GM19240 (cell line): Measurements from ENCODE around the gene KCNQ2.
"Not testable (repeated sequence)": the region's sequence is repeated elsewhere in the genome, so short reads cannot be mapped to it uniquely, and the experiment has no call there.

Experiments used
- DNase-seq: peaks from one replicate; pipeline ENCODE4 v3.0.0; 2011; ENCODE audit warnings: low spot score; ENCODE audit not compliant: insufficient read length

KCNQ2 gene

DNA sequence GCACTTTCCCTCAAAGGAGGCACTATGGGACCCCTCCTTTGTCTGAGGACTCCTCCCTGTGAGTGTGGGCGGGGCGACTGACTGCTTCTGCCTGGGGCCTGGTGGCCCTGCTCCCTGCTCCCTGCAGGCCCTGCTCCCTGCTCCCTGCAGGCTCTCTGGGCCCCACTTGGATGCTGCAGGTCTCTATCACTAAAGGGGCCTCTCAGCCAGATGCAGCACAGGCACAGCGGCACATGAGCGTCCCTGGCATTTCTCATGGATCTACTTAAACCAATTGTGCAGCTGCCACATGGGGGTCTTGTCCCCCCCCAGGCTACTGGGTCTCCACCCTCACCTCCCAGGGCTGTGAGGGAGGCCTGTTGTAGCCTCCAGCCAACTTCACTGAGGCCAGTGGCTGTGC lies 18.6 kb upstream of the KCNQ2 start:
- DNase-seq, result no peak

- no peak for DNase-seq
These were observed 18.0 kb upstream of the KCNQ2 start for GRCh38 chr20:63490416-63490815.

DNA sequence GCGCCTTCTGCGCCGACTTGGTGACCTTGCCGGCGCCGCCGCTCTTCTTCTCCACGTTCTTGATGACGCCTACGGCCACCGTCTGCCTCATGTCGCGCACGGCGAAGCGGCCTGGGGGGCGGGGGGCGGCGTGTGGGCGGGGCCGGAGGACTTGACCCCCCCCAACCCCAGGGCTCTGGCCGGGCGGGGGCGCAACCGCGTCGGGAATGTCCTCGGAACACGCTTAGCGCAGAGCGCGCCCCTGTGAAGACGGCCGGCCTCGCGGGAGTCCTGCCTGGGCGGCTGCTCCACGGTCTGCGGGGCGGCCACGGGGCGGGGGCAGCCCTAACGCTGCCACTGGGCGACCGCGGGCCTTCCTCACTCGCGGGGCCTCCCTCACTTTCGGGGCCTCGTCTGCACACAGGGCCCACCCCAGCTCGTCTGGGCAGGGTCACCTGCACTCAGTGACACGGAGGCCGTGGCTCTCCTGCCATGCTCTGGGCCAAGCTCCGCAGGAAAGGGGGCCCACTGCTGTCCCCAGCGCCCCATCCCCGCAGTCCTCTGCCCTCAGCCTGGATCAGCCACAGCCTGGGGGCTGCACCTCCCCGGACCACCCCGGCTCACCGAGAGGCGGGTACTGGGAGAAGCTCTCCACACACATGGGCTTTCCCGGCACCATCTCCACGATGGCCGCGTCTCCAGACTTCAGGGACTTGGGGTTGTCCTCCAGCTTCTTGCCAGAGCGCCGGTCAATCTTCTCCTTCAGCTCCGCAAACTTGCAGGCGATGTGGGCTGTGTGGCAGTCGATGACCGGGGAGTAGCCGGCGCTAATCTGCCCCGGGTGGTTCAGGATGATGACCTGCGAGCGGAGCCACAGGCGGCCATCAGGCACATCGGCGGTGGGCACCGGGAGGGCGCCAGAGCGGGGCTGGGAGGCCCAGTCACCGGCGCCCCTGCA lies 16.1 kb upstream of the KCNQ2 start:
- DNase-seq, result no peak

- no peak for DNase-seq
These were observed 15.4 kb upstream of the KCNQ2 start for GRCh38 chr20:63487781-63488241.

- no peak for DNase-seq
These were observed 14.8 kb upstream of the KCNQ2 start for GRCh38 chr20:63487116-63487764.

- DNase-seq, result no peak
These were observed 13.9 kb upstream of the KCNQ2 start for GRCh38 chr20:63486300-63486855.

GRCh38 chr20:63484651-63485403 lies 12.4 kb upstream of the KCNQ2 start:
- DNase-seq, result no peak

GRCh38 chr20:63484236-63484635 lies 11.8 kb upstream of the KCNQ2 start:
- DNase-seq, result no peak

GRCh38 chr20:63483834-63484233 lies 11.4 kb upstream of the KCNQ2 start:
- DNase-seq, result no peak

- DNase-seq, result no peak
These were observed 9.6 kb upstream of the KCNQ2 start for GRCh38 chr20:63482021-63482587.

DNA sequence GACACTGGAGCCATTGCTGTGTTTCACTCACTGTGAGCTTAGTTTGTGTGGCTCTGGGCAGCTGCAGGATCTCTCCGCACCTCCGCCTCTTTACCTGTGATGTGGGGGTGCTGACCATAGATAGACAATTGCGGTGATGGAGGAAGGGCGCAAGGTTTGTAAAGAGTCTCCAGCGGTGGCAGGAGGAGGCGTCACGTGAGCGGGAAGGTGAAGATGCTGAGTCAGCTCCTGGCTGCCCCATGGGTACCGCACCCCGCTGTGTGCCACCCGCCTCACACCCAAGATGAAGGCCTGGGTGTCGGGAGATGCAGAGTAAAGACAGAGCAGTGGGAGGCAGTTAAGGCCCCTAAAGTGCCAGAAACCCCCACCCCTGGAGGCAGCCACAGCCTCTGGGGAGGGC lies 9.0 kb upstream of the KCNQ2 start:
- DNase-seq, result no peak

DNA sequence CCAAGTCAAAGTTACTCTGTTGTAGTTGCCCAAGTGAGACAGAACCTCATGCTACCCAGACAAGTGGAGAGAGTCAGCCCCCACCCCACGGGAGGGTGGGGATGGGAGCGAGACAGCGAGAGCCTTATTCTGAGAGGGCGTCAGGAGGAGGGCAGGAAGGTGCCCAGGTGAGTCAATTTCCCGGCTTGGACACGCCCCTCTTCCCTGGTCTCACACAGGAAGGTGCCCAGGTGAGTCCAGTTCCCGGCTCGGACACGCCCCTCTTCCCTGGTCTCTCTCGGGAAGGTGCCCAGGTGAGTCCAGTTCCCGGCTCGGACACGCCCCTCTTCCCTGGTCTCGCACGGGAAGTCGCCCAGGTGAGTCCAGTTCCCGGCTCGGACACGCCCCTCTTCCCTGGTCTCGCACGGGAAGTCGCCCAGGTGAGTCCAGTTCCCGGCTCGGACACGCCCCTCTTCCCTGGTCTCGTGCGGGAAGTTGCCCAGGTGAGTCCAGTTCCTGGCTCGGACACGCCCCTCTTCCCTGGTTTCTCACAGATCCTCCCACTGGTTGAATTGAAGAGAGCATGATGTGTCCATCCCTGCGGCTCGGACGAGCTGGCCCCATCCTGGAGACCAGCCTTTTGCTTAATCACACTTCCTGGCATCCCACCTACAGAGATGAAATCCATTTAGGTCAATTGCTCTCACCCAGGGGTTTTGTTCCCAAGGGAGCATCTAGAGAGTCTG lies 7.4 kb upstream of the KCNQ2 start:
- DNase-seq, result not testable (repeated sequence)

DNA sequence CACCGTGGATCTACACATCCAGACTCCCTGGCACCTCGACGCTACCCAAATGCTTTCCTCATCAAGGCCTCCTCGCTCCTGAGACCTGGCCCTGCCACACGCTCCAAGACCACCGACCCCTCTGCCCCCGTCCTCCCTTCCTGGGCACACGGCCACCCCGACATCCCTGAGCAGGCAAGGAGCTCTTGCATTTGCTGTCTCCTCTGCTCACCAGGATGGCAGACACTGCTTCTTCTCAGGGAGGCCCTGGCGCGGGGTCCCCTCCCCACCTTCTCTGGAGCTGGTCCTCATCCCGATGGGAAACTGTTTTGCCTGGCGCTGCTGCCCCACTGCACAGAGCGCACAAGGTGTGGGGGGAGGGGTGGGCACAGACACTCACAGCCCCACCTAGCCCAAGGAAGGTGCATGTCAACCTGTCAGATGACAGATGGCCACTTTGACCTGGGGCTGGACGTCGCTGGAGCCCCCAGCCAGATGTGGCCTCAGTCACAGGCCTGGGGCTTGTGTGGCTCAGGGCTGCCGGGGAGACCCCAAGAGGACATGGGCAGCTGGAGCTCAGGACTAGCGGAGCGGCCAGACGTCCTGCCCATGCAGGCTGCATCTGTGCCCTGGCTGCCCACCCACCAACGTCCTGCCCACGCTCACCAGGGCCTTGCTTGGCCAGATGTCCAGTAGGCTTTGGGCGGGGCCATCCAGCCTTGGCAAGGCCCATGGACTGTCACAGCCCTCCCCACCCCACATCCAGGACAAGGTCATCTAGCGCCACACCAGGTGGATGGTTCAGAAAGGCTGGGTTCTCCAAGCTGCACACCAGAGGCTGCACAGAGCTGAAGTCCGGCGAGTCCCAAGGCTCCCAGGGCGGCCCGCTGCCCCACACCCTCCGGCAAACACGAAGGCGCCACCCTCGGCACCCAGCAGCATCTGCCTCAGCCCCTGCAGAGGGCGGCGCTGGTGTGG lies 6.2 kb upstream of the KCNQ2 start:
- DNase-seq, result no peak

- DNase-seq, result no peak
These were observed 5.5 kb upstream of the KCNQ2 start for GRCh38 chr20:63477944-63478343.

DNA sequence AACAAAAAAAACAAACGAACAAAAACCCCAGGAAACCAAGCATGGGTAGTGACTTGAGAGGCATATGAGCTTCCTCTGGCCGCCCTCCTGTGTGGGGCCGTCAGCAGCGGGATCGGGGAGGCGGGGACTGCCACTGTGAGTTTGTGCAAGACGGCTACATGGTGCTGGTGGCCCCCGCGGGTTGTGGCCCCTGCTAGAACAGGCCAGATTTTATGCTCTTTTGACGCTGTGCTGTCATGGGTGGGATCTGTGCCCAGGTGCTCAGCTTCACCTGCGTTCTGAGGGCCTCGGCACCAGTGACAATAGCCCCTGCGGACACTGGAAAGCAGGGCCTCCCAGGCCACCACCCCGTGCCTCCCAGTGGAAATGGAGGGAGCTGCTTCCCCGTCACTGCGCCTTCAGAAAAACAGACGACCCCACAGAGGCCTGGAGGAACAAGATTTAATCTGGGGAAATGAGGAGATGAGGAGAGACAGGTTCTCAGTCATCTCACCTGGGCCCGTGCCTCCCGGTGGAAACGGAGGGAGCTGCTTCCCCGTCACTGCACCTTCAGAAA lies 4.7 kb upstream of the KCNQ2 start:
- no peak for DNase-seq

GRCh38 chr20:63475209-63475608 lies 2.8 kb upstream of the KCNQ2 start:
- no peak for DNase-seq

DNA sequence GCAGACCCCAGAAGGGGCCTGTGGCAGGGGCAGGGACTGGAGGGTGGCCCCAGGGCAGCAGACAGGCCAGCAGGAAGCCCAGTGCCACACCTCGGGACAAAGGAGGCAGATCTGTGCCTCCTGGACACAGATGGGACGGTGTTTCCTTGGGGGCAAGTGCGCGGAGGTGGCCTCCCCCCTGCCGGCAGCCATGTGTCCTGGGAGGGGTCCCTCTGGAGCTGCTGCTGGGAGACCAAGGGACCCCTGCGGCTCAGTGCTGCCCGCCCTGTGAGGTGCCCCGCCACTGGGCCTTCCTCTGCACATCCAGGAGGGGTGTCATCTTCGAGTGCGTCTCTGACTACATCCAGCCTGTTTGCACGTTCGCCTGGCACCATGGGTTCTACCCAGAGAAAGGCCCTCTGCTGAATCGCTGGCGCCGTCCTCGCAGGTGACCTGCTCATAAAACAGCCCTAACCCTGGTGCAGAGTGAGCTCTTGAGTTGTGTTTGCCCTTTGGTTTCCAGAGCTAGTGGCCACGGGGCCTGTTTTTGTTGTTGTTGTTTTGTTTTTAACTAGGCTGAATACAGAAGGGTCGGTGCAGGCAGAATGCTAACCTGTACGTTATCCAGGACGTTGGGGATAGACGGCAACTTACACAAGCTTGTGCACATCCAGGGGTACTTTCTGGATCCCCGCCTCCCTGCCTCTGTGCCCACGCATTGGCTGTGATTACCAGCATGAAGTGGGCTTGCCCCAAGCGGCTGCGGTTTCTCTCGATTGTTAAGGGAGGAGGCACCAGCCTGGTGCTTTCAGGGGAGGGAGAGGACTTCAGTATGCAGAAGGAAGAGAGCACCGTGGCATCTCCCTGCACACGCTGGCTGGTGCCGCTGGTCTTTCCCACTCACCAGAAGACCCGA lies 1.3 kb upstream of the KCNQ2 start:
- DNase-seq, result no peak

DNA sequence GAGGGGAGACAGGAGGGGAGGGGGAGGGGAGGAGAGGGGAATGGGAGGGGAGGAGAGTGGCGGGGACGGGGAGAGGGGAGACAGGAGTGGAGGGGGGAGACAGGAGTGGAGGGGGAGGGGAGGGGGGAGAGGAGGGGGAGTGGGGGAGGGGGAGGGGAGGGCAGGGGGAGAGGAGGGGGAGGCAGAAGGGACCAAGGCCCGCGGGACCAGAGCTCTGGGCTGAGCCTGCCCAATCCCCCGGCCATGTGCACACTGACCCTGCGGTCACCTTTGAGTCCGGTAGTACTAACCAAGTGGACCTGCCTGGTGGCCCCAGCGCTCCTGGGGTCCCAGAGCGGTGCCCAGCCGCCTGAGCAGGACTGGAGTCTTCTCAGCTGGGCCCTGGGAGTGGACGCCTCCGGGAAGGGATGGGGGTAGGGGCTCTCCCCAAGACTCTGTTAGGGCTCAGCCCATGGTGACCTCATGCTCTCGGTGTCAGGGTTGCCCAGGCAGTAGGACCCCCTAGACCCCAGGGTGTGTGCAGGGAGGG lies 471 bp upstream of the KCNQ2 start:
- DNase-seq, result no peak
